Stimulated activated CD4-positive, alpha-beta T cell treated with anti-CD3 and anti-CD28 coated beads, Interleukin-12 subunit alpha, Interleukin-12 subunit beta, amount 100 ng/mL, for 24 hours (primary cell): ENCODE measurements around the gene ADAMTS19.

Experiments used
- DNase-seq, 2 experiments: peaks; one replicate each; pipeline ENCODE4 v3.0.0-alpha.2; 2020; ENCODE audit warnings: low read depth in 2 of 2

The ADAMTS19 gene

GRCh38 chr5:129465776-129466344, 5.8 kb downstream of the ADAMTS19 start:
- no peak for DNase-seq

GRCh38 chr5:129474544-129474943, 14.4 kb downstream of the ADAMTS19 start:
- no peak for DNase-seq

GRCh38 chr5:129476751-129477150, 16.7 kb downstream of the ADAMTS19 start:
- DNase-seq: no peak

GRCh38 chr5:129477532-129477931, 17.4 kb downstream of the ADAMTS19 start:
- DNase-seq: no peak

- DNase-seq: no peak
Measured at GRCh38 chr5:129481161-129481560, 21.1 kb downstream of the ADAMTS19 start.

GRCh38 chr5:129496421-129496820, 36.3 kb downstream of the ADAMTS19 start:
- no peak for DNase-seq

- no peak for DNase-seq
Measured at GRCh38 chr5:129496864-129497595, 36.9 kb downstream of the ADAMTS19 start.

- DNase-seq: no peak
Measured at GRCh38 chr5:129499208-129499852, 39.2 kb downstream of the ADAMTS19 start.

GRCh38 chr5:129500101-129500500, 40.0 kb downstream of the ADAMTS19 start:
- no peak for DNase-seq

GRCh38 chr5:129506086-129506485, 46.0 kb downstream of the ADAMTS19 start:
- no peak for DNase-seq

GRCh38 chr5:129506950-129507349, 46.9 kb downstream of the ADAMTS19 start:
- DNase-seq: no peak

- DNase-seq: no peak
Measured at GRCh38 chr5:129507527-129507926, 47.4 kb downstream of the ADAMTS19 start.

GRCh38 chr5:129508606-129509005, 48.5 kb downstream of the ADAMTS19 start:
- DNase-seq: no peak

GRCh38 chr5:129509363-129509975, 49.4 kb downstream of the ADAMTS19 start:
- no peak for DNase-seq

GRCh38 chr5:129511291-129511690, 51.2 kb downstream of the ADAMTS19 start:
- DNase-seq: no peak

- no peak for DNase-seq
Measured at GRCh38 chr5:129541051-129541450, 81.0 kb downstream of the ADAMTS19 start.

- no peak for DNase-seq
Measured at GRCh38 chr5:129541648-129542251, 81.7 kb downstream of the ADAMTS19 start.

- DNase-seq: no peak
Measured at GRCh38 chr5:129547137-129547536, 87.0 kb downstream of the ADAMTS19 start.

GRCh38 chr5:129554134-129554904, 94.2 kb downstream of the ADAMTS19 start:
- DNase-seq: no peak

- DNase-seq: no peak
Measured at GRCh38 chr5:129563585-129563984, 103.5 kb downstream of the ADAMTS19 start.

- DNase-seq: no peak
Measured at GRCh38 chr5:129569295-129569694, 109.2 kb downstream of the ADAMTS19 start.
